ENCODE results near the gene TSPAN5.

Gene TSPAN5

GRCh38 chr4:98434816-98435215, 223.6 kb downstream of the TSPAN5 start:
- FAIRE-seq: no peak
- no peak for DNase-seq (ENCODE audit: extremely low spot score, insufficient read length, low read depth)

GRCh38 chr4:98433691-98434090, 224.7 kb downstream of the TSPAN5 start:
- FAIRE-seq: no peak
- no peak for DNase-seq (ENCODE audit: extremely low spot score, insufficient read length, low read depth)

GRCh38 chr4:98430708-98431403, 227.6 kb downstream of the TSPAN5 start:
- peak; percentile 26 for FAIRE-seq
- no peak for DNase-seq (ENCODE audit: extremely low spot score, insufficient read length, low read depth)

- DNase-seq (ENCODE audit: extremely low spot score, insufficient read length, low read depth): no peak
- no peak for FAIRE-seq
Measured at GRCh38 chr4:98423009-98423408, 235.4 kb downstream of the TSPAN5 start.

GRCh38 chr4:98421111-98421510, 237.3 kb downstream of the TSPAN5 start:
- FAIRE-seq (no peak), DNase-seq (ENCODE audit: extremely low spot score, insufficient read length, low read depth) (no peak)
